Hematopoietic multipotent progenitor cell treated with erythropoietin and hydrocortisone succinate and interleukin-3 and kit ligand, for 8 days (in vitro differentiated cells): ENCODE measurements around the gene LRRC58.
"Not testable (repeated sequence)": the region's sequence is repeated elsewhere in the genome, so short reads cannot be mapped to it uniquely, and the experiment has no call there.

Experiments used
- DNase-seq: peaks from one replicate; pipeline ENCODE4 v3.0.0-alpha.2; 2015

Gene LRRC58

DNA sequence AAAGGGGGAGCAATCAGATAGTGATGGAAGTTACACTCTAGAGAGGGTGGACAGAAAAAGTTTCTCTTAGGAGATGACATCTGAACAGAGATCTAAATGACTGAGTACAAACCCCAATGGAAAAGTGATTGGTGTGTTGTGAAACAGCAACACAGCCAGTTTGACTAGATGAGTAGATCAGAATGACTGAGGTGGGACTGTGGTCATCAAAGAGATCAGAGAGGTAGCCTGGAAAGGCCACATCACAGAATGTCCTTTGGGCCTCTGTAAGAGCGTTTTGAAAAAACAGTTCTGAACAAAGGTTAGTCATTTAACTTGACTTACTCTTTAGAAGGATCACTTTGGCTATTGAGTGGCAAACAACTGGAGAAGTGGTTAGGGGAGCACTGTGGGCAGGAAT is 10.6 kb downstream of the LRRC58 start:
- no peak for DNase-seq

- no peak for DNase-seq
These were observed 16.5 kb downstream of the LRRC58 start for GRCh38 chr3:120332646-120333045.

- DNase-seq, result no peak
These were observed 18.1 kb downstream of the LRRC58 start for GRCh38 chr3:120331076-120331475.

DNA sequence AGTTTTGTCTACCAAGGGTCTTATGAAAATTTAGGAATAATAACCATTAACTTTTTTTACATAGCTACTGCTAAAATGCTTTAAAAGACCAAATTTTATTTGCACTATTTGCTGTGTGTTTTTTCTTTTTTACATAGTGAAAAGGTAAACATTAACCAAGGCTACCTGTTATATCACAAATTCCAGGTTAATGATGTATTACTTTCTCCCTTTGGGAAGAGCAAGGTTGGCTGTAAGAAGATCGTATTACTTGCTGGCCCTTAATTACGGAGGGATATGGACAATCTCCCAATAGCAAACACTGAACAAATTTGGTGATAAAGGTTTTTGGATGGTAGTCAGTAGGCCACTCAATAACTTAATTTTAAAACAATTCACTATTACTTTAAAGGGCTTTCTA is 22.4 kb downstream of the LRRC58 start:
- DNase-seq, result no peak

DNA sequence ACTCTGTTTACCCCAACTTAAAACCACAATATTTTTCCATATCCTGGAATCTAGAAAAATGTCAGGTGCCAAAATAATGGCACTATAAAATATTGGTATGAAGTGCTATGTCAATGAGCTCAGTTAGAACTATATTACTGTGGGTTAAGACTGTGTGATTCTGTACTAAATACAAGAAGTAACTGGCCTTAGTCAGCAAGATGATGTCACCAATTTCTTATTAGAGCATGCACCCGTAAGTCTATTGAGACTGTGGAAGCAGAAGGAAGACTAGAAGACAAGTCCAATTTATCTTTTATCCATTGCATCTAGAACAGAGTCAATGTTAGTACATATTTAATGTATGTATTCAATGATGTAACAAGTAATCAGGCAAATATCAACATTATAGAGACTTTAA is 25.0 kb downstream of the LRRC58 start:
- DNase-seq, result no peak

DNA sequence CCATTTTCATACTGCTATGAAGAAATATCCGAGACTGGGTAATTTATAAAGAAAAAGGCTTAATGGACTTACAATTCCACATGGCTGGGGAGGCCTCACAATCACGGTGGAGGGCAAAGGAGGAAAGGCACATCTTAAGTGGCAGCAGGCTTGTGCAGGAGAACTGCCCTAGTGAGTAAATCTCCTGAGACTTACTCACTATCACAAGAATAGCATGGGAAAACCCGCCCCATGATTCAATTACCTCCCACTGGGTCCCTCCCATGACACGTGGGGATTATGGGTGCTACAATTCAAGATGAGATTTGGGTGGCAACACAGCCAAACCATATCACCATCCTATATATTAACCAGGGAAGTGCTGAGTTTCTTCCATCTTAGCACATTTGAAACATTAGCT is 25.4 kb downstream of the LRRC58 start:
- not testable (repeated sequence) for DNase-seq

GRCh38 chr3:120311863-120312794 is 37.0 kb downstream of the LRRC58 start:
- no peak for DNase-seq

DNA sequence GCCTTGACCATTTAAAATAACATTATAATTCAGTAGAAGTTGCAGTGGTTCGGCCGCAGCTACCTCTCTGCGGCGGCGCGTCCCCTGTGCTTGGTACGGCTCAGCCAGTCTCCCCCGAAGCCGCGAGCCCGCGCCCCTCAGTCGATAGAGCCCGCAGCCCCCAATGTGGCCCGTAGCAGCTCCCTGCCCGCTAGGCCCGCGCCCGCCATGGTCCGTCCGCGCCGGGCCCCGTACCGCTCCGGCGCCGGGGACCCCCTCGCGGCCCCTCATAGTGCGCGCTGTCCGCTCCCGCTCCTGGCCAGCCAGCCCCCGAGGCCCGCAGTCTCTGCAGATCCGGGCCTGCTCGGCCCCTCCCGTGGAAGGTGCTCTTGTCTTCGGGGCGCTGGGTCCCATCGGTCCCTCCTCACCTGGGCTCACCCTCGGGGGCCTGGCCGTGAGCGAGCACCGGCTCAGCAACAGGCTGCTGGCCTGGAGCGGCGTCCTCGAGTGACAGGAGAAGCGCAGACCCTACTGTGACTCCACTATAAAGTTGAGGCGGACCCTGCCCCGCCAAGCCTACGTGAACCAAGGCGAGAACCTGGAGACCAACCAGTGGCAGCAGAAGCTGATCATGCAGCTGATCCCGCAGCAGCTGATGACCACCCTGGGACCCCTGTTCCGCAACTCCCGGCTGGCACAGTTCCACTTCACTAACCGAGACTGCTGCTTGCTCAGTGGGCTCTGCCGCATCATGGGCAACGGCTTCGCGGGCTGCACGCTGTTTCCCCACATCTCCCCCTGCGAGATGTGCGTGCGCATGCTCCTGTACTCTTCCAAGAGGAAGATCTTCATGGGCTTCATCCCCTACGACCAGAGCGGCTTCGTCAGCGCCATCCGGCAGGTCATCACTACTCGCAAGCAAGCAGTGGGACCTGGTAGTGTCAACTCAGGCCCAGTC is 42.4 kb downstream of the LRRC58 start:
- DNase-seq, result no peak

DNA sequence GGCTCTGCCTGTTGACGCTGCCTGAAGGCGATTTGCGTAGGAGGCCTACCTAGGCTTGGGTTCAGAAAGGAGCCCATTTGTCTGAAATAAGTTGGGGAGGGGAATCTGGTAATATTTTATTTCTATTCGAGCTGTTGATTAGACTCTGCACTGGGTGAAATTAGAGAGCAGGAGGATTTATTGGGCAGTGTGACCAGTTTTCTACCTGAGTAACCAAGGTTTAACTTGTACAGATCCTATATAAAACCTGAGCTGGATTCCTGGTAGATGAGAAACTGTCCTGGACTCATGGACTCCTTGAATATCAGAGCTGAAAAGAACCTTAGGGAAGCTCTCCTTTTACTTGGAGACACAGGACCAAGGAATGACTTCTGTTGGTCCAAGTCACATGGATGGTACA is 44.5 kb downstream of the LRRC58 start:
- DNase-seq, result no peak

GRCh38 chr3:120302361-120302760 is 46.8 kb downstream of the LRRC58 start:
- DNase-seq, result no peak

DNA sequence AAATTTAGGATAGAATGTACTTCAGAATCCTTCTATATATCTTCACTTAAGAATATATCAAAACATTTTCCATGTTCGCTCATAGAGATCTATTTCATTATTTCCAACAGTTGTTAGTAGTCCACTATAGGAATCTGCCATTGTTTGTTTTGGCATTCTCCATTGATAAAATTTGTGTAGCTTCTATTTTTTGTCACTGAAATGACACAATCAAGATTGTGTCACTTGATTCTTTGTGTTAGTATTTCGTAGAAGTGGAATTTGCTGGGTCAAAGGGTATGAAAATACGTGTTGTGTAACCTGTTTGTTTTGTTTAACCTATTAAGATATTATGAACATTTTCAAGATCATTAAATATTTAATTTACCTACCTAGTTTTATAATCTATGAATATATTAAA is 48.2 kb downstream of the LRRC58 start:
- no peak for DNase-seq

- no peak for DNase-seq
These were observed 49.8 kb downstream of the LRRC58 start for GRCh38 chr3:120299403-120299802.

DNA sequence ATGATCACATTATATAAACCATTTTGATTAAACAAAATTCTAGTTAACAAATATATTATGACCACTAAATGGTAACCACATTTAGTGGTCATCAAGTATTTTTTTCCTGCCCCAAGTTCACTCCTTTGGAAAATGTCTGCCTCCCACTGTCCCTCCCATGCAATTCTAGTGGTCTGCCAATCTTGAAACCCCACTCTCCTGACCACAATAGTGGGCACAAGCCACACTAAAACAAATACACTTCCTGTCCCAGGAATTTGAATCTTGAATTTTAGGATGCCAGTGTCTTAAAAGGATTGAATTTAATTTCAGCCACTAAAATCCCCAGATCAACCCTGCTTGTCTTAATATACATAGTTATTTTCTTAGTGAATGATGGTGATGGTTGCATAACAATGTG is 50.2 kb downstream of the LRRC58 start:
- no peak for DNase-seq

- not testable (repeated sequence) for DNase-seq
These were observed 57.6 kb downstream of the LRRC58 start for GRCh38 chr3:120291552-120291951.

DNA sequence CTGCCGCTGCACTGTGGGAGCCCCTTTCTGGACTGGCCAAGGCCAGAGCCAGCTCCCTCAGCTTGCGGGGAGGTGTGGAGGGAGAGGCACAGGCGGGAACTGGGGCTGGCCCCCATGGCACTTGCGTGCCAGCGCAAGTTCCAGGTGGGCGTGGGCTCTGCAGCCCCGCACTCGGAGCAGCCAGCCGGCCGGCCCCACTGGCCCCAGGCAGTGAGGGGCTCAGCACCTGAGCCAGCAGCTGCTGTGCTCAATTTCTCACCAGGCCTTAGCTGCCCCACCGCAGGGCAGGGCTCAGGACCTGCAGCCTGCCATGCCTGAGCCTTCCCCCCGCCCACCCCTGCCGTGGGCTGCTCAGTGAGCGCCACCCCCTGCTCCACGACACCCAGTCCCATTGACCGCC is 59.5 kb downstream of the LRRC58 start:
- no peak for DNase-seq

DNA sequence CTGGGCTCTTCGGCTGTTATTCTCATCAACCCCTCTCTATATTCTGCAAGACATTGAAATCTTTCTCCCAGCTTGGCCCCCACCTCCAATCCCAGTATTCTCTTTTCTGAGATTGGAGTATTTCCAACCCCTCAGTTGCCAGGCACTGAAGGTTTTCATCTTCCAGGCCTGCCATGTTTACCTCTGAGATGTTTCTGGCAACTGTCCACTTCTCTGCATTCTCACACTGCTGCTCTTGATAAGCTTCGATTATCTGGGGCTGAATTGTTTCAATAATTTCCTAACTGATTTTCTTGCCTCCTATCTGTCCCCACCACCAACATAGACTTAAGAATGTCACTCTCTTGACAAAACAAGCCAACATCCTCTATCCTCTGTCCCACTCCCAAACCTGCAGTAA is 62.7 kb downstream of the LRRC58 start:
- peak; percentile 56 for DNase-seq

DNA sequence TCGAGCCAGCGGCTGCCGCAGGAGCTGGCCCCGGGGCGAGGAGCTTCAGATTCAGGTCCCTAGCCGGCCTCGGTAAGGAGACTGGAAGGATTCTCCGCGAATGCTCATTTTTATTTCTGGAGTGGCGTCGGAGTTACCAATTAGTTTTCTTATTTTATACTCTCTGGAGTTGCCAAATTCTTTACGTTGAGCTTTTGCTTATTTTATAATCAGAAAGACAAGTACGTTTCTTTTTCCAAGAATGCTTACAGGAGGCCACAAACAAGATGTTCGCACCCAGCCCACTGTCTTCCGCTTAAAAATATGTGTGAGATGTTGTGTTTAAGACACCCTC is 63.7 kb downstream of the LRRC58 start:
- DNase-seq, result no peak

- no peak for DNase-seq
These were observed 64.2 kb downstream of the LRRC58 start, which contains the start of gene GPR156 for GRCh38 chr3:120284747-120285507. TSS of gene GPR156 (minus strand) at chr3:120285222. CDS start at chr3:120244098, 41,124 bp downstream.

- DNase-seq, result no peak
These were observed 67.9 kb downstream of the LRRC58 start for GRCh38 chr3:120281261-120281660.

DNA sequence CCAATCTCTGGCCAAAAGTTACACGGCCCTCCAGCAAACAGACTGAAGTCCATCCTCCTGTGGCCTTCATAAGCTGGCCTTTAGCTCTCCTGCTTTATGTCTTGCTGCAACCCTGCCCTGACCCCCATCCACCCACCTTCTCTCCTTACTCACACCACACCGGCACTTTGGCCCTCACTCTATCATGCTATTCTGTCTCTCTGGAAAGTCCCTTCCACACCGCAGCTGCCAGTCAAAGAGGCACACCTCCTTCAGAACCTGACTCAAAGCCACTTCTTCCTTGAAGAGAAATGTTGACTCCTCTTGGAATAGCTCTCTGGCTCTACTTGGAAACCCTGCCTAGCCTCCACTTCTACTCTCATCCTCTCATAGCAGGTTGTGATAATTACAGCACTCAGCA is 68.6 kb downstream of the LRRC58 start:
- DNase-seq, result no peak

- DNase-seq, result no peak
These were observed 69.1 kb downstream of the LRRC58 start for GRCh38 chr3:120280026-120280425.

DNA sequence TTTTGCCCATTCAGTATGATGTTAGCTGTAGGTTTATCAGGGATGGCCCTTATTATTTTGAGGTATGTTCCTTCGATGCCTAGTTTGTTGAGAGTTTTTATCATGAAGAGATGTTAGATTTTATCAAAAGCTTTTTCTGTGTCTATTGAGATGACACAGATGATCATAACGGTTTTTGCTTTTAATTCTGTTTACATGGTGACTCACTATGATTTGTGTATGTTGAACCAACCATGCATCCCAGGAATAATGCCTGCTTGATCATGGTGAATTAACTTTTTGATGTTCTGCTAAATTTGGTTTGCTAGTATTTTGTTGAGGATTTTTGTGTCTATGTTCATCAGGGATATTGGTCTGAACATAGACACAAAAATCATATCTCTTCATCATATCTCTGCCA is 72.4 kb downstream of the LRRC58 start:
- no peak for DNase-seq

GRCh38 chr3:120275618-120276017 is 73.5 kb downstream of the LRRC58 start:
- DNase-seq, result no peak
